ENCODE measurements around the gene CTXND1. TPM values are rescaled to one million over a fixed set of nuclear protein-coding genes. Genes with fewer than 3 reads are reported as not detected.

CTXND1 gene
- total and polyA plus RNA-seq, 3 experiments from 2014 or later: not detected

GRCh38 chr15:80191198-80191597 is 60.8 kb downstream of the CTXND1 start:
- H3K9me3 Mint-ChIP-seq: no peaks in the 10 kb centered on the region
- Histone ChIP-seq H3K27me3 (ENCODE audit: insufficient read depth, low read length, poor library complexity, severe bottlenecking) (no peaks in the 10 kb centered on the region), H3K27ac (ENCODE audit: low read depth, low read length) (no peak overlapping the region), H3K9me3 (ENCODE audit: low read length) (no peaks in the 10 kb centered on the region), H3K4me1 (ENCODE audit: insufficient read depth, low read length) (no peaks in the 10 kb centered on the region), H3K4me3 (ENCODE audit: low read length) (no peak overlapping the region), H3K36me3 (ENCODE audit: insufficient read depth, low read length) (no peaks in the 10 kb centered on the region)
- H3K4me1 Mint-ChIP-seq: no peaks in the 10 kb centered on the region
- ChIA-PET POLR2A (no interaction called here), CTCF (no interaction called here)
- H3K4me3 Mint-ChIP-seq: no peak overlapping the region
- no peaks in the 10 kb centered on the region for H3K27me3 Mint-ChIP-seq
- H3K27ac Mint-ChIP-seq: no peak overlapping the region
- DNase-seq: no peak
- peaks cover 7 to 16% (median 13%) of the 10 kb centered on the region in 3 donors for H3K36me3 Mint-ChIP-seq

GRCh38 chr15:80188251-80188650 is 63.8 kb downstream of the CTXND1 start:
- CTCF ChIA-PET: no interaction called here
- no peaks in the 10 kb centered on the region for H3K27me3 Mint-ChIP-seq
- H3K4me3 Mint-ChIP-seq: no peak overlapping the region
- H3K36me3 Mint-ChIP-seq: peaks cover 12 to 35% (median 22%) of the 10 kb centered on the region in 3 donors
- H3K27ac ChIP-seq (ENCODE audit: low read depth, low read length): no peak overlapping the region
- H3K27me3 ChIP-seq (ENCODE audit: insufficient read depth, low read length, poor library complexity, severe bottlenecking): no peaks in the 10 kb centered on the region
- no peak overlapping the region for H3K4me3 ChIP-seq (ENCODE audit: low read length)
- no peaks in the 10 kb centered on the region for H3K9me3 Mint-ChIP-seq
- DNase-seq: no peak
- POLR2A ChIA-PET: no interaction called here
- H3K27ac Mint-ChIP-seq: no peak overlapping the region
- H3K9me3 ChIP-seq (ENCODE audit: low read length): no peaks in the 10 kb centered on the region
- no peaks in the 10 kb centered on the region for H3K4me1 ChIP-seq (ENCODE audit: insufficient read depth, low read length)
- H3K4me1 Mint-ChIP-seq: no peaks in the 10 kb centered on the region
- H3K36me3 ChIP-seq (ENCODE audit: insufficient read depth, low read length): no peaks in the 10 kb centered on the region

- no peaks in the 10 kb centered on the region for H3K36me3 ChIP-seq (ENCODE audit: insufficient read depth, low read length)
- CTCF ChIA-PET: no interaction called here
- no peak overlapping the region for H3K27ac ChIP-seq (ENCODE audit: low read depth, low read length)
- no peak for DNase-seq
- POLR2A ChIA-PET: no interaction called here
- Mint-ChIP-seq H3K4me3 (no peak overlapping the region), H3K27me3 (no peaks in the 10 kb centered on the region), H3K9me3 (no peaks in the 10 kb centered on the region), H3K27ac (peak overlapping the region in 1 of 8 donors; percentile 23), H3K36me3 (peaks cover 15 to 48% (median 26%) of the 10 kb centered on the region in 3 donors), H3K4me1 (no peaks in the 10 kb centered on the region)
- H3K4me1 ChIP-seq (ENCODE audit: insufficient read depth, low read length): no peaks in the 10 kb centered on the region
- no peaks in the 10 kb centered on the region for H3K27me3 ChIP-seq (ENCODE audit: insufficient read depth, low read length, poor library complexity, severe bottlenecking)
- no peak overlapping the region for H3K4me3 ChIP-seq (ENCODE audit: low read length)
- no peaks in the 10 kb centered on the region for H3K9me3 ChIP-seq (ENCODE audit: low read length)
Measured at GRCh38 chr15:80186597-80186996, 65.4 kb downstream of the CTXND1 start.

- H3K27me3 ChIP-seq (ENCODE audit: insufficient read depth, low read length, poor library complexity, severe bottlenecking): no peaks in the 10 kb centered on the region
- DNase-seq: no peak
- H3K27ac ChIP-seq (ENCODE audit: low read depth, low read length): no peak overlapping the region
- Mint-ChIP-seq H3K27ac (no peak overlapping the region), H3K4me3 (no peak overlapping the region), H3K27me3 (no peaks in the 10 kb centered on the region), H3K36me3 (peaks cover 15 to 52% (median 29%) of the 10 kb centered on the region in 3 donors), H3K4me1 (no peaks in the 10 kb centered on the region), H3K9me3 (no peaks in the 10 kb centered on the region)
- CTCF ChIA-PET: no interaction called here
- H3K4me3 ChIP-seq (ENCODE audit: low read length): no peak overlapping the region
- H3K9me3 ChIP-seq (ENCODE audit: low read length): no peaks in the 10 kb centered on the region
- POLR2A ChIA-PET: no interaction called here
- no peaks in the 10 kb centered on the region for H3K36me3 ChIP-seq (ENCODE audit: insufficient read depth, low read length)
- H3K4me1 ChIP-seq (ENCODE audit: insufficient read depth, low read length): no peaks in the 10 kb centered on the region
Measured at GRCh38 chr15:80186066-80186465, 65.9 kb downstream of the CTXND1 start.

- no peak overlapping the region for H3K27ac Mint-ChIP-seq
Measured at GRCh38 chr15:80185152-80185551, 66.9 kb downstream of the CTXND1 start.

GRCh38 chr15:80184554-80184953 is 67.5 kb downstream of the CTXND1 start:
- H3K36me3 ChIP-seq (ENCODE audit: insufficient read depth, low read length): no peaks in the 10 kb centered on the region
- no peak overlapping the region for H3K4me3 Mint-ChIP-seq
- no peaks in the 10 kb centered on the region for H3K4me1 ChIP-seq (ENCODE audit: insufficient read depth, low read length)
- no peaks in the 10 kb centered on the region for H3K9me3 ChIP-seq (ENCODE audit: low read length)
- H3K4me1 Mint-ChIP-seq: no peaks in the 10 kb centered on the region
- H3K27ac ChIP-seq (ENCODE audit: low read depth, low read length): no peak overlapping the region
- CTCF ChIA-PET: no interaction called here
- no peaks in the 10 kb centered on the region for H3K27me3 ChIP-seq (ENCODE audit: insufficient read depth, low read length, poor library complexity, severe bottlenecking)
- POLR2A ChIA-PET: no interaction called here
- H3K9me3 Mint-ChIP-seq: no peaks in the 10 kb centered on the region
- H3K27ac Mint-ChIP-seq: no peak overlapping the region
- DNase-seq: no peak
- no peaks in the 10 kb centered on the region for H3K27me3 Mint-ChIP-seq
- H3K4me3 ChIP-seq (ENCODE audit: low read length): no peak overlapping the region
- peaks cover 18 to 57% (median 30%) of the 10 kb centered on the region in 3 donors for H3K36me3 Mint-ChIP-seq

More at GRCh38 chr15:80185152-80185551, 66.9 kb downstream of the CTXND1 start:
- H3K9me3 ChIP-seq (ENCODE audit: low read length): no peaks in the 10 kb centered on the region
- no peak overlapping the region for H3K4me3 Mint-ChIP-seq
- no peaks in the 10 kb centered on the region for H3K4me1 ChIP-seq (ENCODE audit: insufficient read depth, low read length)
- H3K36me3 Mint-ChIP-seq: peaks cover 15 to 54% (median 30%) of the 10 kb centered on the region in 3 donors
- no peak for DNase-seq
- no peaks in the 10 kb centered on the region for H3K4me1 Mint-ChIP-seq
- no peak overlapping the region for H3K27ac ChIP-seq (ENCODE audit: low read depth, low read length)
- H3K4me3 ChIP-seq (ENCODE audit: low read length): no peak overlapping the region
- H3K27me3 ChIP-seq (ENCODE audit: insufficient read depth, low read length, poor library complexity, severe bottlenecking): no peaks in the 10 kb centered on the region
- CTCF ChIA-PET: no interaction called here
- POLR2A ChIA-PET: no interaction called here
- H3K36me3 ChIP-seq (ENCODE audit: insufficient read depth, low read length): no peaks in the 10 kb centered on the region
- H3K27me3 Mint-ChIP-seq: no peaks in the 10 kb centered on the region
- no peaks in the 10 kb centered on the region for H3K9me3 Mint-ChIP-seq

GRCh38 chr15:80183886-80184285 is 68.1 kb downstream of the CTXND1 start:
- Mint-ChIP-seq H3K27ac (peak overlapping the region in 1 of 8 donors; percentile 37), H3K36me3 (peaks cover 18 to 62% (median 30%) of the 10 kb centered on the region in 3 donors), H3K4me1 (no peaks in the 10 kb centered on the region), H3K9me3 (no peaks in the 10 kb centered on the region), H3K4me3 (no peak overlapping the region), H3K27me3 (no peaks in the 10 kb centered on the region)
- no peaks in the 10 kb centered on the region for H3K36me3 ChIP-seq (ENCODE audit: insufficient read depth, low read length)
- ChIA-PET CTCF (no interaction called here), POLR2A (no interaction called here)
- H3K27ac ChIP-seq (ENCODE audit: low read depth, low read length): no peak overlapping the region
- H3K27me3 ChIP-seq (ENCODE audit: insufficient read depth, low read length, poor library complexity, severe bottlenecking): no peaks in the 10 kb centered on the region
- DNase-seq: no peak
- no peaks in the 10 kb centered on the region for H3K4me1 ChIP-seq (ENCODE audit: insufficient read depth, low read length)
- no peaks in the 10 kb centered on the region for H3K9me3 ChIP-seq (ENCODE audit: low read length)
- no peak overlapping the region for H3K4me3 ChIP-seq (ENCODE audit: low read length)

DNA sequence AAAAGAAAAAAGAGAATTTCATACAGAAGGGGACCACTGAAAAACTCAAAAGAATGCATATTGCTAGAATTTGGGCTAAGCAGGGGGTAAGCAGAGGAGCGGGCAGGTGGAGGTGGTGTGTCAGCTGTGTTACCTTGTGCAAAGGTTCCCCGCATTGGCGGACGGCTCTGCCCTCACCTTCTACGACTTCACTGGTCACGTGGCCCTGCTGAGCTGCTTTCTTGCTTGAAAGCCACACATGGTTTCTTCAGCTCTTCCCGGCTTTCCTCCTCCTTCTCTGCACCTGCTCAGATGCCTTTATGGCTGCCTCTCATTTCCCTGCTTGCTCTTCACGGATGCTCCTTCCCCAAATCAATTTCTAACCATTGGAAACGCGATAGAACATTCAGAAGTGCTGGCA is 68.7 kb downstream of the CTXND1 start:
- H3K4me1 Mint-ChIP-seq: no peaks in the 10 kb centered on the region
- Histone ChIP-seq H3K4me3 (ENCODE audit: low read length) (no peak overlapping the region), H3K36me3 (ENCODE audit: insufficient read depth, low read length) (no peaks in the 10 kb centered on the region), H3K27ac (ENCODE audit: low read depth, low read length) (no peak overlapping the region), H3K27me3 (ENCODE audit: insufficient read depth, low read length, poor library complexity, severe bottlenecking) (no peaks in the 10 kb centered on the region), H3K9me3 (ENCODE audit: low read length) (no peaks in the 10 kb centered on the region), H3K4me1 (ENCODE audit: insufficient read depth, low read length) (no peaks in the 10 kb centered on the region)
- ChIA-PET POLR2A (no interaction called here), CTCF (no interaction called here)
- no peak overlapping the region for H3K27ac Mint-ChIP-seq
- peaks cover 18 to 65% (median 24%) of the 10 kb centered on the region in 3 donors for H3K36me3 Mint-ChIP-seq
- no peaks in the 10 kb centered on the region for H3K27me3 Mint-ChIP-seq
- H3K4me3 Mint-ChIP-seq: no peak overlapping the region
- no peak for DNase-seq
- H3K9me3 Mint-ChIP-seq: no peaks in the 10 kb centered on the region

Data from CD8-positive, alpha-beta memory T cell (primary cell).